NOMO-1 (cell line): Measurements from ENCODE around the gene RPH3AL.
"Not testable (repeated sequence)": the region's sequence is repeated elsewhere in the genome, so short reads cannot be mapped to it uniquely, and the experiment has no call there.

Source experiments
- DNase-seq, 2 experiments: peaks; one replicate each; lab custom pipeline; 2025; ENCODE audit not compliant: unreplicated experiment in 2 of 2; lab: John Stamatoyannopoulos, UW

Gene RPH3AL

DNA sequence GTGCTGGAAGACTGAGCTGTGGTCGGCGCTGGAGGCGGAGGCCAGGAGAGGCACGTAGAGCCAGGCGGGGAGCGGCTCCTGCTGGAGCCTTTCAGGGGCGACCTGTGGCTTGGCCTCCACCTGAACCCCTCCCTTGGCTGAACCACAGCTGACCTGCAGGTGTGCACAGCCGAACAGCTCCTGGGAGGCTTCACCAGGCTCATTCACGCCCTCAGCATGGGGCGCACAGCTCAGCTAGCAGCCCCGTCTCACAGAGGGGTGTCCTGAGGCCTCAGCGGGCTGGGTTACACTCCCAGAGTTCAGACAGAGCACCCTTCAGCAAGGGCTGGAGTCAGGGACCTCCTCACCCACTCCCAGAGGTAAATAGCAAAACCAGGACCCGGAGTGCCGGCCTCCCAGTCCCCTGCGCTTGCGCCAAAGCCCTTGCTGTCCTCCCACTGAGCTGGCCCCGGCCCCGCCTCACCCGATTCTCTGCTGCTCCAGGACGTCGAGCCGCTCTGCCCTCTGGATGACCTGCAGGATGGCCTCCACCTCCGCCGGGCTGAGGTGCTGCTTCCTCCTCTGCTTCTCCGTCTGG, 31.7 kb downstream of the RPH3AL start:
- DNase-seq: no peak

DNA sequence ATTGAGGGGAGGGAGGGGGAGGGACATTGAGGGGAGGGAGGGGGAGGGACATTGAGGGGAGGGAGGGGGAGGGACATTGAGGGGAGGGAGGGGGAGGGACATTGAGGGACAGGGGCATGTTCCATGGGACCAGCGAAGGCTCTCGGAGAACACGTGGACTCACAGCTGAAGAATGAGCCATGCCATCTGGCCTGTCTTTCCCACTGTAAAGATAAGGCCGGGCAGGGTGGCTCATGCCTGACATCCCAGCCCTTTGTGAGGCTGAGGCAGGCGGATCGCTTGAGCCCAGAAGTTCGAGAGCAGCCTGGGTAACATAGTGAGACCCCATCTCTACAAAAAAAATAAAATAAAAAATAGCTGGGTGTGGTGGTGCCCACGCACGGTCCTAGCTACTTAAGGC, 32.5 kb downstream of the RPH3AL start:
- no peak for DNase-seq

DNA sequence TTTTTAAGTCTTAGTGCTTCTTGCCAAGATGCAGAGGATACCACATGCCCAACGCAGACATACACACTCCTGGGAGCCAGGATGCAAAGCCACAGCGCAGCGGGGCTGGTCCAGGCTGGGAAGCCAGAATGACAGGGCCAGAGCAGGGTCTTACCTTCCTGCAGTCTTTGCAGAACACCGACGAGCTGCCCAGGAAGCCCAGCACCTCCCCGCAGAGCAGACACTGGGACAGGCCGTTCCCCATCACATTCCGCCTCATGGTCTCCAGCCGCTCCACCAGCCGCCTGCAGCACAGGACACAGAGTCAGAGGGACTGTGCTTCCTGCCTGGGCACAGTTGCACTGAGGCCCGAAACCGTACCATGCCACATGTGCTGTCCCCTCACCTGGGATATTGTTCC, 33.3 kb downstream of the RPH3AL start:
- no peak for DNase-seq

DNA sequence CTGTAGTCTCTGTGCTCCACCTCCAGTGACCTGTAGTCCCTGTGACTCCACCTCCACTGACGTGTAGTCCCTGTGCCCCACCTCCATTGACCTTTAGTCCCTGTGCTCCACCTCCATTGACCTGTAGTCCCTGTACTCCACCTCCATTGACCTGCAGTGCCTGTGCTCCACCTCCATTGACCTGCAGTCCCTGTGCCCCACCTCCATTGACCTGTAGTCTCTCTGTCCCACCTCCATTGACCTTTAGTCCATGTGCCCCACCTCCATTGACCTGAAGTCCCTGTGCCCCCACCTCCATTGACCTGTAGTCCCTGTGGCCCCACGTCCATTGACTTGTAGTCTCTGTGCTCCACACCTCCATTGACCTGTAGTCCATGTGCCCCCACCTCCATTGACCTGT, 35.5 kb downstream of the RPH3AL start:
- not testable (repeated sequence) for DNase-seq

DNA sequence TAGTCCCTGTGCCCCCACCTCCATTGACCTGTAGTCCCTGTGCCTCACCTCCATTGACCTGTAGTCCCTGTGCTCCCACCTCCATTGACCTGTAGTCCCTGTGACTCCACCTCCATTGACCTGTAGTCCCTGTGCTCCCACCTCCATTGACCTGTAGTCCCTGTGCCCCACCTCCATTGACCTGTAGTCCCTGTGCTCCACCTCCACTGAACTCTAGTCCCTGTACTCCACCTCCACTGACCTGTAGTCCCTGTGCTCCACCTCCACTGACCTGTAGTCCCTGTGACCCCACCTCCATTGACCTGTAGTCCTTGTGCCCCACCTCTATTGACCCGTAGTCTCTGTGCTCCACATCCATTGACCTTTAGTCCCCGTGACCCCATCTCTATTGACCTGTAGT, 37.2 kb downstream of the RPH3AL start:
- DNase-seq: not testable (repeated sequence)

DNA sequence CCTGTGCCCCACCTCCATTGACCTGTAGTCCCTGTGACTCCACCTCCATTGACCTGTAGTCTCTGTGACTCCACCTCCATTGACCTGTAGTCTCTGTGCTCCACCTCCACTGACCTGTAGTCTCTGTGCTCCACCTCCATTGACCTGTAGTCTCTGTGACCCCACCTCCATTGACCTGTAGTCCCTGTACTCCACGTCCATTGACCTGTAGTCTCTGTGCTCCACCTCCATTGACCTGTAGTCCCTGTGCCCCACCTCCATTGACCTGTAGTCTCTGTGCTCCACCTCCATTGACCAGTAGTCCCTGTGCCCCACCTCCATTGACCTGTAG, 38.0 kb downstream of the RPH3AL start:
- DNase-seq: not testable (repeated sequence)

DNA sequence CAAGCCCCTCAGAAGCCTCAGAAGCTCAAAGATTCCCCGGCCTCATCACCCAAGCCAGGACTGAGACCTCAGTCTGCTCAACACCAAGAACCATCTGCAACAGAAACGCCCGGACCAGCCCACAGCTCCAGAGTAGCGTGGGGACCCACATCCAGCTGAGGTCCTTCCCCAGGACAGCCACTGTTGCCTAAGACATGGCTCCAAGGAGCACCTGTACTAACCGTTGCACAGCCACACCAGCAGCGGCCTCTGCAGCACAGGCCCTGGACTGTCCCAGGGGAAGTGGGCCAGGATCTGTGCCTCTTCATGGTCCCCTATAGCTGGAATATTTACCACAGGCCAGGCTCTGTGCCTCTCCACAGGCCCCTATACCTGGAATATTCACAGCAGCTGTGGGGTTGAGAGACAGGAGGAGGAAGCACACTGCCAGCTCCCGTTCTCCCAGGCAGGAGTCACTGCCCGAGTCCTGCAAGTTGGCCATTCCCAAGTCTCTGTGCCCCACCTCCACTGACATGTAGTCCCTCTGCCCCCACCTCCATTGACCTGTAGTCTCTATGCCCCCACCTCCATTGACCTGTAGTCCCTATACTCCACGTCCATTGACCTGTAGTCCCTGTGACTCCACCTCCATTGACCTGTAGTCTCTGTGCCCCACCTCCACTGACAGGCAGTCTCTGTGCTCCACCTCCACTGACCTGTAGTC, 38.5 kb downstream of the RPH3AL start:
- no peak for DNase-seq

DNA sequence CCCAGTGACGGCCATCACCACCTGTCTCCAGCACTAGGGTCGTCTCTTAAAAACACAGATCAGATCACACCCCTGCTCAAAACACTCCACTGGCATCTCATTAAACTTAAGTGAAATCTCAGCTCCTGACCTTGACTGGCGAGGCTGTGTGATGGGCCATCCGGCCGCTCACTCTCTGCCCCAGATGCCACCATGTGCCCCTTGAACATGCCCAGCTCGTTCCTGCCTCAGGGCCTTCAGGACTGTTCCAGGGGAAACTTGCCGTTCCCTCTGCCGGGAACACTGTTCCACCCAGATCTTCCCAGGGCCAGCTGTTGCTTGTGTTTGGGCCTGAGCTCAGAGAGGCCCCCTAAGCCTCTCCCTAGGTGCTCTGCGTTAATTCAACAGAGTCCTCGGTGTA, 39.4 kb downstream of the RPH3AL start:
- DNase-seq: no peak

DNA sequence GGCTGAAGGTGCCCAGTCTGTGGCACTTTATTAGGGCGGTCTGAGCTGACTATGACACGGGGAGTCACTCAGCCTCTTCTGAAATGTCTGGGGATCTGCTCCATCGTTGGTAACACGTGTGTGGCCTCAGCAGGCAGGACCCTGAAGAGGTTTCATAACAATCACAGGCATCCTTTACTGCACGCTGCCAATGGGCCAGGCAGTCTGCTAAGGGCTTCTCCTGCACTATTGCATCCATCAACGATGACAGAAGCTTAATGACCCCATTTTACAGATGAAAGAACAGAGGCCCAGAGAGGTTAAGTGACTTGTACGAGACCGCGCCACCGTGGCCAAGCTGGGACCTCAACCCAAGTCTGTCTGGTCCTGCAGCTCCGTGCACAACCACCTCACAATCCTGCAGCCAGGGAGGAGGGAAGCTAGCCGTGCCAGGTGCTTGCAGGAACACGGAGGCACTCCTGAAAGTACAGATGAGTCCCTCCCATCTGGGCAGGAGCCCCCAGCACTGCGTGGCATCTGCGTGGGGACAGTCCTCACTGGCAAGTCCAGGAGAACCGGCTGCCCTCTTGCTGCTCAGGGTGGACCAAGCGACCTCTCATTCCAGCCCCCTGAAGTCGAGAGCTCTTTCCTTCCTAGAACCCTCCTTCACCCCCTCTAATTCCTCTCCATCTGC, 40.0 kb downstream of the RPH3AL start:
- DNase-seq: no peak

DNA sequence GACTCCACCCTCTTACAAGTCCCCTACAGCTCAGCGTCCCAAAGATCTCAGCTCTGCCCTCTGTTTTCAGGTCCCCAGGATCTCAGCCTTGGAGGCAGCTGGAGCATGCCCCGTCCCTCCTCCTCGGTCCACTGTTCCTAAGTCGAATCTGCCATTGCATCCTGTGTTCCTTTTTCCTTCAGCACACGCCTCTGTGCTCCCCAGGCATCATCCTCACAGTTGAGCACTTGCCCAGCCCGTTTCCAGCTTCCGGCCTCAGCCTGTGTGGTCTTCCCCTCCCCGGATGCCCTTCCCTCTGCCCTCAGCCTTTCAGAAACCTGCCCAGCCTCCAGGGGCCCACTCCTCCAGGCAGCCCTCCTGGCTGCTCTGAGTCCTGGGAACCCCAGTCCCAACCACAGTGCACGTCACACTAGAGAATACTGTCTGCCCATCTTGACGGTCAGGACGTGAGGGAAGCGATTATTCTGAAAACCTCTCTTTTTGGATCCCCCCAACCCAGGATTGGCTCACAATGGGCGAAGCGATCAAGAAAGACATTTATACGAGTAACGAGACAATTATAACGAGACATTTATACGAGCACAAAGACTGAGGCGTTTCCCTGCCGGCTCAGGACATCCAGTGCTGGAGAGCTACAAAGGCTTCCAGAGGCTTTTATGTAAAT, 41.4 kb downstream of the RPH3AL start:
- no peak for DNase-seq

DNA sequence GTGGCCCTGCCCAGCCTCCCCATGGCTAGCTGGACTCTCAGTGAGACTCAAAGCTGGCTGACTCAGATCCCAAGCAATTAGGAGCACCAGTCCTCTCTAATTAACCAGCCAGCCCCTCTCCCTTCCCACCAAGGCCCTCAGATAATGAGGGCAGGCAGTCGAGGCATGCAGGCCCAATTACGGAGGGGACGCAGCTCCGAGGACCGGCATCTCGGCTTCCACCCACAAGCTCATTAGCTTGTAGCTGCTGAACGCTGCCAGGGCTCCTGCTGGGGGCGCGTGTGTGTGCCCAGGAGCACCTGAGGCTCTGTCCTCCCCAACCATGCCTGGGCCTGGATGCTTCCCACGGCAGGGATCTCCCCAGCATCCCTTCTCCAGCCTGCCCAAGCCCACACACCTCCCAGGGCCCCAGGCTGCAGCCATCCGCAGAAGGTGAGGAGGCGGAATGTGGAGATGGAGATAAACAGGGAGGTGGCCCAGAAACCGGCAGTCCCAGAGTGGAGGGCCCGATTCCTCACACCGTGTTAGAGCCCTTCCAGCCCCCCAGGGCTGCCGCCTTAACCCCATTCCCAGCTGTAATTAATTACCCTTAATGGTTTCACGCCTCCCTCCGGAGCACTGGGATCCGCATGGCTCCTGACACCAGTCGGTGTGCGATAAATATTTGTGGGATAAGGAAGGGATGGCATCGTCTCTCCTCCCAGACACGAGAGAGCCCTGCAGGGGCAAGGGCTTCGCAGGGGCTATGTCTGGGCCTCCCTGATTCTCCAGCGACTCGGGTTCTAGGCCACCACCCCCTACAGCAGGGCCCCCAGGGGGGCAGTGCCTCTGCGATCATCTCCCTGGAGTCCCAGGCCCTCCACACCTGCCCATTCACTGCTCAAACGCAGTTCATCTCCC, 42.2 kb downstream of the RPH3AL start:
- DNase-seq: no peak

DNA sequence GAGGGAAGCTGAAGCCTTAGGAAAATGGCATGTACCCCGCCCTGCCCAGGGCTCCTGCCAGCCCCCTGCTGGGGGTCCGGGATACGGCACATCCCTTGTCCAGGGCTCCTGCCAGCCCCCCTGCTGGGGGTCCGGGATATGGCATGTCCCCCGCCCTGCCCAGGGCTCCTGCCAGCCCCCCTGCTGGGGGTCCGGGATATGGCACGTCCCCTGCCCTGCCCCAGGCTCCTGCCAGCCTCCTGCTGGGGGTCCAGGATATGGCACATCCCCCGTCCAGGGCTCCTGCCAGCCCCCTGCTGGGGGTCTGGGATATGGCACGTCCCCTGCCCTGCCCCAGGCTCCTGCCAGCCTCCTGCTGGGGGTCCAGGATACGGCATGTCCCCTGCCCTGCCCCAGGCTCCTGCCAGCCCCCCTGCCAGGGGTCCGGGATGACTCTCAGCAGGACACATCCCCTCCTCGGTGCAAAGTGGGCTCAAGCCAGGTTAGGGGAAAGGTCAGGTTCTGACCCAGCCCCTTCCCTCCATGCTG, 43.2 kb downstream of the RPH3AL start:
- no peak for DNase-seq

DNA sequence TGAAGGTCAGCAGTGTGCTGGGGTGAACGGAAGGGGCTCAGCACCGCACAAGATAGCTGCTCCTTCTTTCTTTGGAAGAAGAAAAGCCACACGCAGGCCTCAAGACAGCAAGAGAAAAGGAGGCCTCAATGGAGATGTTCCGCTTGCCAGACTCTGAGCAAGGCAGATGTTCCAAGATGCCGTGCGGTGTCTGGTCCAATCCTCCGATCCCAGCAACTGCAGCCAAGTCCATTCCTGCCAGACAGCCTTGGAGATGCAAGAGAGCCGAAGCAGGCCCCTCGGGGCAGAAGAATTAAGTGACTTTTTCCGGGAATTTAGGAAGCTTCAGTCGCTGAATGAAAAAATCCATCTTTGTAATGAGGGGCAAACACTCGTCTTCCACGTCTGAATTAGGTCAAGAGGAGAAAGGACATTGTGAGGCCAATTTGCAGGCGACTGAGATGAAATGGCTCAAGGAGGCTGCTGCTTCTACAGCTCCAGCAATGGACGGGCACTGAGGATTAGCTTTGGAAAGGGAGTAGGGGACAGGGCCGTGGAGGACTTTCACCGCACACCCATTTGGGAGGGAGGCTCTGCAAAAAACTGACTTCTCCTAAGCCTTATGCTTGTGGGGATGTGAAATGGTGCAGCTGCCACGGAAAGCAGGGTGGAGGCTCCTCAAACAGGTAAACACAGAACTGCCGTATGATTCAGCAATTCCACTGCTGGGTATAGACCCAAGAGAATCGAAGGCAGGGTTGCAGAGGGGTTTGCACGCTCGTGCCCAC, 44.7 kb downstream of the RPH3AL start:
- DNase-seq: no peak

DNA sequence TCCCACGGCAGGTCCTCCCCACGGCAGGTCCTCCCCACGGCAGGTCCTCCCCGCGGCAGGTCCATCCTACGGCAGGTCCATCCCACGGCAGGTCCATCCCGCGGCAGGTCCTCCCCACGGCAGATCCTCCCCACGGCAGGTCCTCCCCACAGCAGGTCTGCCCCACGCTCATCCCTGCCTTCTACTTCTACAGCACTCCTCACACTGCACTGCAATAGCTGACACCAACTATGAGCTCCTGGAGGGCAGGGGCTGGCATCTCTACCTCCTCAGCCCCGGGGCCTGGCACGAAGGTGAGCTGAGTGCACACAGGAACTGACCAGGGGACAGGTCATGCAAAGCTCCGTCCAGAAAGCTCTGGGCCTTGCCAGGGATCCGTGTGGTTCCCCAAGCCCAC, 45.3 kb downstream of the RPH3AL start:
- no peak for DNase-seq

DNA sequence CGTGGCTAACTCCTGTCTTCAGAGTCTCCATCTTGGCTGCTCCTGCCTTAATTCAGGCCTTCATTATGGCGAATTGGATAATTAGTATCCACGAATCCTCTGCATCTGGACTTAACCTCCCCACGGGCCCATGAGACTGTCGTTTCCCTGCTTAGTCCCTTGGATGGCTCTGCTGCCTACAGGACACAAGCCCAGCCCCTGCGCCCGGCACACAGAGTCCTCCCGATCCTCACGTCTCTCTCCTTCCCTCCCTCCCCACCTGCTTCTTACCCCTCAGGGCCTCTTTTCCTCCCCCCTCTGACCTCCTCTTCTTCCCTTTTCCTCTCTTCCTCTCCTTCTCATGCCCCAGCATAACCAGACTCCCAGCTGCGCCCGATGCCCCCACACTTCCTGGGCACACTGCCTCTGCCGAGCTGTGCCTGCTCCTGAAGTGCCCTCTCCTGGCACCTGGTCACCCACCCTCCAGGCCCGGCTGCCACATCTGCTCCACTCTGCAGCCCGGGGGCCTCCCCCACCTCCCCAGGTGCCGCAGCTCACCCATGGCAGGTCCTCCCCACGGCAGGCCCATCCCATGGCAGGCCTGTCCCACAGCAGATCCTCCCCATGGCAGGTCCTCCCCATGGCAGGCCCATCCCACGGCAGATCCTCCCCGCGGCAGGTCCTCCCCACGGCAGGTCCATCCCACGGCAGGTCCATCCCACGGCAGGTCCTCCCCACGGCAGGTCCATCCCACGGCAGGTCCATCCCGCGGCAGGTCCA, 45.9 kb downstream of the RPH3AL start:
- DNase-seq: no peak

DNA sequence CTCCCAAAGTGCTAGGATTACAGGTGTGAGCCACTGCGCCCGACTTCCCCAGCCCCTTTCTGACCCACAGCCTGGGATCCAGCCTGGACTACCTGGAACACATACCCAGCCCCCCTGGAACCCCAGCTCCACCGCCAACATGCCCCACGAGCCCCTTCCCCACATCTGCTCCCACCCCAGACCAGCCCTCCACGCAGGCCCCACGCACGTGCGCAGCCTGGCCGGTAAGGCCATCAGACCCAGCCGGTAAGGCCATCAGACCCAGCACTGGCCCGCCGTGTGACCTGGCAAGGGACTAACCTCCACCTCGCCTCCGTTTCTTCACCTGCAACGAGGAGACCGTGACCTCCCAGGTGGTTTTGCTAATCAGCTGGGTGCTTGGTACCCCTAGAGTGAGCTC, 46.5 kb downstream of the RPH3AL start:
- DNase-seq: no peak

DNA sequence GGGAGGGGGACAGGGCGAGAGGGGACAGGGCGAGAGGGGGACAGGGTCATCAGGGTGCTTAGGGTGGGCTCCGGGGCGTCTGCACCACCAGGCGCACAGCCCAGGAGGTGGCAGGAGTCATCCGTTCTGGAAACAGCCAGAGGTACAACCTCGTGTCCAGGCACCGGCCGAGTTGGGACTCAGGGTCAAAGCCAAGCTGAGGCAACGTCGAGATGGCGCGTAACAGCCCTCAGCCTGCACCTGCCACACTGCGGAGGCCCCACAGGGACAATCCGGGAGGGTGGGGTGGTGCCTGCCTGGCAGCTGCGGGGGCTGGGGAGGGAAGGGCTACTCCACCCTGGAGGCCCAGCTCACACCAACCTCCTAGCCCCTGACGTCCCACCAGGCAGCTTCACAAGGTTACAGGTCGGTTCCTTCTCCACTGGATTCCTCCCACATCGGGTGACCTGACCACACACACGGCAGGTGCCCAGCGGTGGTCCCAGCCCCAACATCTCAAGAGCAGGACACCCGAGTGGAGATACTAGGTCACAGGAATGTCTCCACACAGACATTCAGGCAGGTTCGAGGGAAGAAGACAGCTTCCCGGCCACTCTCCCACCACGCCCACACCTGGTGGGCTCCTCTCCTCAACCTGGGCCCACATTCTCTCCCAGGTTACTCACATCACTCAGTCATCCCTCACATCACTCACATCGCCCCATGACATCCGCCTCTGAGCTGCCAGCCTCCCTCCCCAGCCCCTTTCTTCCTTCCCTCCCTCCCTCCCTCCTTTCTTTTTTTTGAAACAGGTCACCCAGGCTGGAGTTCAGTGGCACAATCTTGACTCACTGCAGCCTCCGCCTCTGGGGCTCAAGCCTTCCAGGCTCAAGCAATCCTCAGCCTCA, 47.3 kb downstream of the RPH3AL start:
- no peak for DNase-seq

DNA sequence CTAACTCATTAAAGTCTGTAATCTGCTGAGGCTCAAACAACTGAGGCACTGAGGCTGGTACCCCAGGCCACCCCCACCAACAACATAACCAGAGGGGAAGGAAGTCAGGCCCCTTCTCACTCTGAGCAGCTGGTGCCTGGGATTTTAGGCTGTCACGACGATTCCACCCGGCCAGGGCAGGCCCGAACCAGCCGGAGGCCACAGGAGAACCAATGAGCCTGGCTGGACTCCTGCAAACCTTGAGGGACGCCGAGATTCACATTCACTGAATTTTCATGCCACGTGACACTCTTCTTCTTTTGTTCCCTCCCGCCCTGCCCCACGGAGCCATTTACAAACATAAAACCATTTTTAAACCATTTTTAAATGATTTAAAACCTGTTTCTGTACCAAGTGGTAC, 48.1 kb downstream of the RPH3AL start:
- DNase-seq: no peak
